SK-N-SH (cell line): ENCODE results near the gene ZCCHC8. TPM values are rescaled to one million over a fixed set of nuclear protein-coding genes. Genes with fewer than 3 reads are reported as not detected.

ENCODE experiments used
- CTCF ChIA-PET: fragments of 300-600, 350-600 bp; formaldehyde crosslinking; extraction: SDS; loops from one replicate; lab custom pipeline; 2021; lab: Yijun Ruan, JAX
- POLR2A ChIA-PET: fragments of 350-600 bp; sonication (Branson Sonifier 250); formaldehyde crosslinking; extraction: SDS; loops from one replicate; lab custom pipeline; 2020; ENCODE audit warnings: antibody characterized with exemption, inconsistent platforms; lab: Yijun Ruan, JAX
- DNase-seq: peaks from one replicate; pipeline ENCODE4 v3.0.0; 2012
- H2AFZ ChIP-seq: fragments of 200-600 bp; sonication (generic); 2 replicates; pipeline ENCODE4 v1.8.1; 2016; ENCODE audit warnings: antibody characterized with exemption, mild to moderate bottlenecking, low read depth
- H3F3A ChIP-seq: fragments of 200-600 bp; sonication (generic); replicated peaks from 2 replicates; pipeline ENCODE3; 2016; ENCODE audit warnings: antibody characterized with exemption, mild to moderate bottlenecking; ENCODE audit not compliant: insufficient read depth
- H3K27ac ChIP-seq, 2 experiments: fragments of 200-500 bp in 1 of 2; fragments of 200-600 bp in 1 of 2; sonication (Bioruptor generic) in 1 of 2; sonication (generic), shearing (Covaris generic) in 1 of 2; 2 replicates each; pipeline versions ENCODE4 v1.5.1 to v1.6.1; 2014 to 2016; ENCODE audit warnings: low read depth in 2 of 2, inconsistent platforms in 1 of 2, low read length in 1 of 2, mild to moderate bottlenecking in 1 of 2, mixed read lengths in 1 of 2
- H3K27me3 ChIP-seq: fragments of 200-600 bp; sonication (generic), shearing (Covaris generic); 2 replicates; pipeline ENCODE4 v1.6.1; 2016; ENCODE audit warnings: mixed run types; ENCODE audit not compliant: insufficient read depth
- H3K36me3 ChIP-seq, 2 experiments: fragments of 200-500 bp in 1 of 2; fragments of 200-600 bp in 1 of 2; sonication (Bioruptor generic) in 1 of 2; sonication (generic) in 1 of 2; replicated peaks in 1 of 2; 2 replicates each; pipeline versions ENCODE3 to v1.5.1; 2014 to 2016; ENCODE audit warnings: low read length in 1 of 2, mild to moderate bottlenecking in 1 of 2; ENCODE audit not compliant: insufficient read depth in 2 of 2, control insufficient read depth in 1 of 2
- H3K4me1 ChIP-seq, 2 experiments: fragments of 200-500 bp in 1 of 2; fragments of 200-600 bp in 1 of 2; sonication (Bioruptor generic) in 1 of 2; sonication (generic), shearing (Covaris generic) in 1 of 2; 2 replicates each; pipeline versions ENCODE4 v1.5.1 to v1.6.1; 2014 to 2016; ENCODE audit warnings: low read depth in 1 of 2, low read length in 1 of 2, mixed run types in 1 of 2; ENCODE audit not compliant: insufficient read depth in 2 of 2, control insufficient read depth in 1 of 2
- H3K4me2 ChIP-seq: fragments of 200-600 bp; sonication (generic), shearing (Covaris generic); 2 replicates; pipeline ENCODE4 v1.6.1; 2017; ENCODE audit warnings: mixed run types
- H3K4me3 ChIP-seq, 2 experiments: fragments of 200-500 bp in 1 of 2; fragments of 200-600 bp in 1 of 2; sonication (Bioruptor generic) in 1 of 2; sonication (generic), shearing (Covaris generic) in 1 of 2; 2 replicates each; pipeline versions ENCODE4 v1.5.1 to v1.8.1; 2014 to 2016; ENCODE audit warnings: low read depth in 2 of 2, inconsistent platforms in 1 of 2, low read length in 1 of 2, mild to moderate bottlenecking in 1 of 2, mixed read lengths in 1 of 2, moderate library complexity in 1 of 2
- H3K79me2 ChIP-seq: fragments of 200-600 bp; sonication (generic); 2 replicates; pipeline ENCODE4 v1.8.1; 2017; ENCODE audit warnings: mild to moderate bottlenecking; ENCODE audit not compliant: insufficient read depth
- H3K9ac ChIP-seq: fragments of 200-600 bp; sonication (generic); 2 replicates; pipeline ENCODE4 v1.6.1; 2017; ENCODE audit warnings: mixed run types
- H3K9me2 ChIP-seq: fragments of 200-600 bp; sonication (generic); 2 replicates; pipeline ENCODE4 v1.6.1; 2017; ENCODE audit warnings: mixed run types
- H3K9me3 ChIP-seq: fragments of 200-600 bp; sonication (generic); 2 replicates; pipeline ENCODE4 v1.6.1; 2017; ENCODE audit warnings: mixed run types, mild to moderate bottlenecking, moderate library complexity
- H4K20me1 ChIP-seq: fragments of 200-600 bp; sonication (generic); 2 replicates; pipeline ENCODE4 v1.6.1; 2017; ENCODE audit warnings: mild to moderate bottlenecking, mixed run types; ENCODE audit not compliant: insufficient read depth
- CHD2 ChIP-seq: fragments of 150-350 bp; IDR thresholded peaks from 2 replicates; pipeline ENCODE4 v1.6.1; 2018; ENCODE audit warnings: low read length; ENCODE audit not compliant: partially characterized antibody
- CTCF ChIP-seq: fragments of 200-600 bp; sonication (generic); IDR thresholded peaks from 2 replicates; pipeline ENCODE4 v1.6.1; 2017; ENCODE audit warnings: antibody characterized with exemption, mild to moderate bottlenecking, moderate library complexity
- ELF1 ChIP-seq: IDR thresholded peaks from 2 replicates; pipeline ENCODE4 v1.4.0; 2012
- FOSL2 ChIP-seq: IDR thresholded peaks from 2 replicates; pipeline ENCODE4 v1.4.0; 2012; ENCODE audit warnings: low read depth, mild to moderate bottlenecking, moderate library complexity, borderline replicate concordance
- FOXJ3 ChIP-seq: sonication (generic); formaldehyde crosslinking; IDR thresholded peaks from 2 replicates; pipeline ENCODE4 v1.5.1; 2020; ENCODE audit warnings: mild to moderate bottlenecking, missing genetic modification reagents
- FOXM1 ChIP-seq: IDR thresholded peaks from 2 replicates; pipeline ENCODE4 v1.4.0; 2012; ENCODE audit warnings: low read depth, mild to moderate bottlenecking
- GABPA ChIP-seq: IDR thresholded peaks from 2 replicates; pipeline ENCODE4 v1.4.0; 2012; ENCODE audit warnings: low read depth, mild to moderate bottlenecking
- MEF2A ChIP-seq: IDR thresholded peaks from 2 replicates; pipeline ENCODE4 v1.4.0; 2012; ENCODE audit warnings: low read depth, borderline replicate concordance
- NFIC ChIP-seq: IDR thresholded peaks from 2 replicates; pipeline ENCODE4 v1.4.0; 2012; ENCODE audit warnings: borderline replicate concordance
- NRF1 ChIP-seq: IDR thresholded peaks from 2 replicates; pipeline ENCODE4 v1.6.1; 2012; ENCODE audit warnings: low read depth, mild to moderate bottlenecking, low read length
- POLR2AphosphoS5 ChIP-seq: IDR thresholded peaks from 2 replicates; pipeline ENCODE4 v1.6.1; 2012; ENCODE audit warnings: low read depth, low read length
- RAD21 ChIP-seq: IDR thresholded peaks from 2 replicates; pipeline ENCODE4 v1.6.1; 2012; ENCODE audit warnings: mild to moderate bottlenecking, low read length
- RCOR1 ChIP-seq: fragments of 150-350 bp; IDR thresholded peaks from 2 replicates; pipeline ENCODE4 v1.6.1; 2017; ENCODE audit warnings: antibody characterized with exemption, low read length
- REST ChIP-seq: IDR thresholded peaks from 2 replicates; pipeline ENCODE4 v1.6.1; 2012; ENCODE audit warnings: mild to moderate bottlenecking, low read depth, low read length, moderate library complexity
- RFX5 ChIP-seq: IDR thresholded peaks from 2 replicates; pipeline ENCODE4 v1.6.1; 2012; ENCODE audit warnings: mild to moderate bottlenecking, improper control_type of control experiment, low read length
- RXRA ChIP-seq: IDR thresholded peaks from 2 replicates; pipeline ENCODE4 v1.4.0; 2012; ENCODE audit warnings: low read depth, mild to moderate bottlenecking, borderline replicate concordance
- TCF12 ChIP-seq: IDR thresholded peaks from 2 replicates; pipeline ENCODE4 v1.4.0; 2012
- TEAD4 ChIP-seq: IDR thresholded peaks from 2 replicates; pipeline ENCODE4 v1.4.0; 2012; ENCODE audit warnings: mild to moderate bottlenecking, borderline replicate concordance; ENCODE audit not compliant: insufficient read depth
- USF2 ChIP-seq: fragments of 150-350 bp; IDR thresholded peaks from 2 replicates; pipeline ENCODE4 v1.6.1; 2017; ENCODE audit warnings: antibody characterized with exemption, low read length, low read depth, borderline replicate concordance
- YY1 ChIP-seq: IDR thresholded peaks from 2 replicates; pipeline ENCODE4 v1.4.0; 2012; ENCODE audit warnings: low read depth, mild to moderate bottlenecking
- WGBS: methylation state at CpG from one replicate; pipeline ENCODE4 v1.1.6; 2017; ENCODE audit warnings: low lambda C conversion rate; 5-methylcytosine and 5-hydroxymethylcytosine counted together
- polyA plus RNA-seq, 3 experiments: library from polyadenylated mRNA; depleted of rRNA; stranded (reverse); fragments of >200 nt; gene quantifications; 2 replicates each; pipeline ENCODE4 v1.2.3, GENCODE V29; 2012
- TF ChIP-seq, protein P1 (sequence below): IDR thresholded peaks from 2 replicates; pipeline ENCODE4 v1.4.0; 2012; ENCODE audit warnings: low read depth

Gene ZCCHC8
- polyA plus RNA-seq, 1 of the 3 experiments (the other 2 are of a cell fraction), result 11.3 TPM

GRCh38 chr12:122527478-122527944 lies 26.8 kb upstream of the ZCCHC8 start (continued):
- TF ChIP-seq CTCF (no peak), TCF12 (no peak)
- TF ChIP-seq, all 33 proteins: peak for 0

DNA sequence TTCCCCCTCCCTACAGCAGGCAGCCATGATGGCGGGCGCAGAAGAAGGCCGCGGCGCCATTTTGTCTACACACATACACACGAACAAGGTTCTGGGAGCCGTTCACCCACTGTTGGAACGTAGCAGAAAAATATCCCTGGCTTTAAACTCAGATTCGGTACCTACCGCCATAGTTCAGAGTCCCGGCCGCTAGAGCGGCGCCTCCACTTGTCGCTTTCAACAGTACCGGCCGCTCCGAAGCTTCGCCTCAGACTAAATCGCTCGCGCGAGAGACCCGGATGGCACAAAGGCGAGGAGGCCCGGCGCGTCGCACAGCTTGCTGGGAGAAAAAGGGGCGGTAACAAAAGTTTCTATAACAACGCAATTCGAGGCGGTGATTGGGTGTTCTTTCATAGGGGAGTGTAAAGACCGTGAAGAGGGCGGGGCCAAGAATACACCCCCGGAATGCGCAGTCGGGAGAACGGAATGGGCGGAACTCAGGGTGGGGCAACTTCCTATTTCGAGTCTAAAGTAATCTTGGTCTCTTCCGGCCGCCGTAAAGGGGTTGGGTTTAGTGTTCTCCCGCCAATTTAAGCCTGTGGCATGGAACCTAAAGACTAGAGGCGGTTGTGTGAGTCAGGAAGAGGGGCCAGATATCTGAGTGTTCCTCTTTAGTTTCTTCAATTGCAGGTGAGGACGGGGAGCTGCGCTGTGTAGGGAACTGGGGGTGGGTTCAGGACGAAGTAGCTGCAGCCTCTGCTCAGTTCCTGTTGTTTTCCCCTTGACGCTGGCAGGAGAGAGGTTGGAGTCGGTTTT lies 26.1 kb upstream of the ZCCHC8 start, which contains the start of the genes KNTC1 and RSRC2:
TSS of gene KNTC1 (plus strand) at position 567 of the 795 bp plus-strand sequence. CDS start 2,815 bp downstream, outside the sequence.
TSS of gene RSRC2 (minus strand) at position 254 of the 795 bp plus-strand sequence. CDS start at position 171, 83 bp downstream.
- Histone ChIP-seq H2AFZ (peak within 1 kb of the TSS; percentile 88), H3K9me3 (no peaks in the 10 kb centered on the region), H3K36me3 (peaks cover 23 to 39% of the 10 kb centered on the region in 2 experiments), H4K20me1 (peaks cover 36% of the 10 kb centered on the region), H3K27ac (peak within 1 kb of the TSS; percentile 99), H3K4me2 (peak within 1 kb of the TSS; percentile 91), H3K9ac (peak within 1 kb of the TSS; percentile 100), H3K9me2 (no peaks in the 10 kb centered on the region), H3F3A (peaks cover 11% of the 10 kb centered on the region), H3K4me1 (peaks cover 14 to 18% of the 10 kb centered on the region in 2 experiments; a peak in 3 of 4 replicates), H3K79me2 (peaks cover 92% of the 10 kb centered on the region), H3K4me3 (peak within 1 kb of the TSS; percentile 85 to 100), H3K27me3 (no peaks in the 10 kb centered on the region)
- CTCF ChIA-PET, result interaction anchor here (1.1 kb wide), 1 partner anchor 61 kb away, joined by 3 read pairs; no protein-coding TSS in a partner anchor
- POLR2A ChIA-PET, result interaction anchor here (0.6 to 1.6 kb wide), 5 partner anchors 9 to 37 kb away, joined by 3 to 22 read pairs (median 4); partner anchors contain the start of gene ZCCHC8
- 1% methylated on average over 38 of the region's 51 CpGs for WGBS
- peak; percentile 91 for DNase-seq
- TF ChIP-seq RAD21, result no peak
- TF ChIP-seq RXRA, result no peak
- TF ChIP-seq, protein P1, sequence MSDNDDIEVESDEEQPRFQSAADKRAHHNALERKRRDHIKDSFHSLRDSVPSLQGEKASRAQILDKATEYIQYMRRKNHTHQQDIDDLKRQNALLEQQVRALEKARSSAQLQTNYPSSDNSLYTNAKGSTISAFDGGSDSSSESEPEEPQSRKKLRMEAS, result peak; percentile 94
- TF ChIP-seq YY1, result peak; percentile 98
- TF ChIP-seq RCOR1, result no peak
- TF ChIP-seq POLR2AphosphoS5, result peak; percentile 99
- peak; percentile 69 for TF ChIP-seq REST
- no peak; the same call in 1 of the 2 replicates for TF ChIP-seq TEAD4
- TF ChIP-seq RFX5, result peak; percentile 21; the same call in 1 of the 2 replicates
- TF ChIP-seq ELF1, result peak; percentile 95
- peak; percentile 87 for TF ChIP-seq GABPA
- TF ChIP-seq NRF1, result peak; percentile 55; the same call in 1 of the 2 replicates
- TF ChIP-seq FOSL2, result no peak
- no peak for TF ChIP-seq FOXJ3
- TF ChIP-seq NFIC, result no peak
- 0 out of 2 replicates have a peak, but pooled peaks have one; percentile 24 for TF ChIP-seq FOXM1
- no peak for TF ChIP-seq MEF2A
- TF ChIP-seq TCF12, result 0 out of 2 replicates have a peak, but pooled peaks have one; percentile 29
- TF ChIP-seq CHD2, result peak; percentile 92
- no peak for TF ChIP-seq USF2
- no peak for TF ChIP-seq CTCF
